Endothelial cell of umbilical vein (primary cell): Measurements from ENCODE around the gene PALM. TPM values are rescaled to one million over a fixed set of nuclear protein-coding genes. Genes with fewer than 3 reads are reported as not detected.

ENCODE experiments used
- BruUV-seq: library from RNA; stranded (reverse); fragments of 400-500 nt; replicated peaks from 2 replicates; lab custom pipeline; 2021; lab: Mats Ljungman, UMichigan
- CTCF ChIA-PET: fragments of 300-600, 350-600 bp; sonication (Branson Sonifier 250); formaldehyde crosslinking; loops from one replicate; lab custom pipeline; 2021; ENCODE audit warnings: antibody characterized with exemption, inconsistent platforms; lab: Charles Lee
- POLR2A ChIA-PET: fragments of 300-600, 350-600 bp; sonication (Branson Sonifier 250); formaldehyde crosslinking; loops from one replicate; lab custom pipeline; 2021; ENCODE audit warnings: antibody characterized with exemption, inconsistent platforms; lab: Charles Lee
- DNase-seq: peaks from one replicate; pipeline ENCODE4 v3.0.0-alpha.2; 2011; ENCODE audit warnings: low read depth, low spot score
- FAIRE-seq: peaks from 2 replicates; lab custom pipeline; 2011; peaks lifted over from hg19 to GRCh38; lab: Jason Lieb, UNC
- H2AFZ ChIP-seq: 2 replicates; pipeline ENCODE4 v1.6.0; 2012; ENCODE audit warnings: low read depth, low read length, control low read depth, inconsistent platforms
- H3K27ac ChIP-seq: 2 replicates; pipeline ENCODE4 v1.5.1; 2011; ENCODE audit warnings: low read depth, mild to moderate bottlenecking, control low read depth, low read length, moderate library complexity; ENCODE audit not compliant: insufficient read depth
- H3K27me3 ChIP-seq, 2 experiments: 2 replicates each; pipeline versions ENCODE4 v1.6.0 to v1.6.1; 2011; ENCODE audit warnings: low read length in 2 of 2, mixed read lengths in 1 of 2; ENCODE audit not compliant: control insufficient read depth in 2 of 2, insufficient read depth in 2 of 2
- H3K36me3 ChIP-seq, 2 experiments: 2 replicates in 1 of 2; 3 replicates in 1 of 2; pipeline ENCODE4 v1.5.1; 2011; ENCODE audit warnings: low read length in 2 of 2, mild to moderate bottlenecking in 1 of 2, moderate library complexity in 1 of 2; ENCODE audit not compliant: control insufficient read depth in 2 of 2, insufficient read depth in 2 of 2; ENCODE audit errors: extremely low read depth in 1 of 2
- H3K4me1 ChIP-seq: 3 replicates; pipeline ENCODE4 v1.5.1; 2011; ENCODE audit warnings: mild to moderate bottlenecking, low read length; ENCODE audit not compliant: control insufficient read depth, insufficient read depth; ENCODE audit errors: extremely low read depth
- H3K4me2 ChIP-seq: 2 replicates; pipeline ENCODE4 v1.6.1; 2011; ENCODE audit warnings: low read length, control low read depth, mixed read lengths; ENCODE audit not compliant: insufficient read depth
- H3K4me3 ChIP-seq, 3 experiments: fragments of 200-600 bp in 1 of 3; sonication (generic), shearing (Covaris generic) in 1 of 3; replicated peaks in 1 of 3; 2 replicates each; pipeline ENCODE4 v1.5.1; 2011 to 2016; ENCODE audit warnings: control low read depth in 3 of 3, low read length in 3 of 3, mild to moderate bottlenecking in 2 of 3, inconsistent platforms in 1 of 3, low read depth in 1 of 3, moderate library complexity in 1 of 3; ENCODE audit not compliant: insufficient read depth in 1 of 3
- H3K79me2 ChIP-seq: 2 replicates; pipeline ENCODE4 v1.6.0; 2012; ENCODE audit warnings: low read length, inconsistent platforms; ENCODE audit not compliant: control insufficient read depth, insufficient read depth
- H3K9ac ChIP-seq: replicated peaks from 2 replicates; pipeline ENCODE3; 2011; ENCODE audit warnings: low read length, control low read depth; ENCODE audit not compliant: insufficient read depth; ENCODE audit errors: extremely low read depth
- H3K9me1 ChIP-seq: replicated peaks from 3 replicates; pipeline ENCODE4 v1.6.0; 2011; ENCODE audit warnings: mild to moderate bottlenecking, low read length; ENCODE audit not compliant: control insufficient read depth, insufficient read depth; ENCODE audit errors: extremely low read depth
- H3K9me3 ChIP-seq: replicated peaks from 2 replicates; pipeline ENCODE4 v1.5.1; 2012; ENCODE audit warnings: low read length, inconsistent platforms; ENCODE audit not compliant: control insufficient read depth, insufficient read depth
- H4K20me1 ChIP-seq: replicated peaks from 2 replicates; pipeline ENCODE3; 2011; ENCODE audit warnings: mild to moderate bottlenecking, low read length; ENCODE audit not compliant: control insufficient read depth, insufficient read depth; ENCODE audit errors: extremely low read depth
- EZH2 ChIP-seq: IDR thresholded peaks from 2 replicates; pipeline ENCODE4 v1.6.1; 2012; ENCODE audit warnings: borderline replicate concordance, low read depth, mild to moderate bottlenecking, moderate library complexity, low read length, inconsistent platforms; ENCODE audit not compliant: severe bottlenecking
- FOS ChIP-seq: IDR thresholded peaks from 2 replicates; pipeline ENCODE4 v1.6.1; 2011; ENCODE audit warnings: mild to moderate bottlenecking, low read length, moderate library complexity, borderline replicate concordance; ENCODE audit not compliant: insufficient read depth
- GATA2 ChIP-seq: IDR thresholded peaks from 2 replicates; pipeline ENCODE4 v1.7.0; 2011; ENCODE audit warnings: low read depth, mild to moderate bottlenecking, moderate library complexity, mixed read lengths, low read length; ENCODE audit not compliant: insufficient read length, insufficient read depth
- JUN ChIP-seq: IDR thresholded peaks from 2 replicates; pipeline ENCODE4 v1.6.1; 2011; ENCODE audit warnings: borderline replicate concordance, low read depth; ENCODE audit not compliant: insufficient read length, insufficient read depth
- MAX ChIP-seq: IDR thresholded peaks from 2 replicates; pipeline ENCODE4 v1.6.1; 2011; ENCODE audit not compliant: insufficient read depth, insufficient read length
- MYC ChIP-seq: IDR thresholded peaks from one replicate; pipeline ENCODE4 v1.6.1; 2011; ENCODE audit warnings: mild to moderate bottlenecking, low read depth, low read length
- POLR2A ChIP-seq: IDR thresholded peaks from 2 replicates; pipeline ENCODE4 v1.6.1; 2012; ENCODE audit warnings: low read depth, mild to moderate bottlenecking, control low read depth, low read length
- POLR2AphosphoS5 ChIP-seq: IDR thresholded peaks from 2 replicates; pipeline ENCODE4 v1.6.1; 2012; ENCODE audit warnings: low read depth, mild to moderate bottlenecking, control low read depth, low read length, moderate library complexity; ENCODE audit not compliant: insufficient read depth
- dilution Hi-C: fragments of 300-500 bp; cut with MboI; formaldehyde crosslinking; loops from one replicate; pipeline ENCODE4 v1.15.0; 2019; ENCODE audit warnings: low sequenced_read_pairs; ENCODE audit not compliant: extremely low pct_ligation_motif_present
- intact Hi-C: fragments of 100-400 bp; cut with micrococcal nuclease; formaldehyde crosslinking; loops from one replicate; pipeline ENCODE4 v1.10.0; 2022
- polyA plus RNA-seq, 4 experiments: library from polyadenylated mRNA; depleted of rRNA in 3 of 4; stranded (reverse) in 3 of 4; unstranded in 1 of 4; fragments of >200 nt; gene quantifications; 2 replicates each; pipeline versions ENCODE4 v1.2.1 to v1.2.3, GENCODE V29; 2011 to 2012; ENCODE audit warnings: missing spikeins in 1 of 4
- total RNA-seq: library from RNA; stranded (reverse); gene quantifications from 2 replicates; pipeline ENCODE4 v1.2.3, GENCODE V29; 2021
- TF ChIP-seq, protein P1 (sequence below), 2 donors: IDR thresholded peaks; 1 replicate in 1 of 2; 2 replicates in 1 of 2; pipeline ENCODE4 v1.5.1; 2011; ENCODE audit warnings: low read length in 2 of 2, mild to moderate bottlenecking in 2 of 2, moderate library complexity in 2 of 2, control low read depth in 1 of 2, inconsistent platforms in 1 of 2, low read depth in 1 of 2; ENCODE audit not compliant: insufficient read depth in 1 of 2; ENCODE audit errors: extremely low read depth in 1 of 2

PALM gene
- total and polyA plus RNA-seq, 2 donors (not counting 3 experiments of a cell fraction or from before 2014, with no cell fraction given) = 3.9 to 31.8 TPM

DNA sequence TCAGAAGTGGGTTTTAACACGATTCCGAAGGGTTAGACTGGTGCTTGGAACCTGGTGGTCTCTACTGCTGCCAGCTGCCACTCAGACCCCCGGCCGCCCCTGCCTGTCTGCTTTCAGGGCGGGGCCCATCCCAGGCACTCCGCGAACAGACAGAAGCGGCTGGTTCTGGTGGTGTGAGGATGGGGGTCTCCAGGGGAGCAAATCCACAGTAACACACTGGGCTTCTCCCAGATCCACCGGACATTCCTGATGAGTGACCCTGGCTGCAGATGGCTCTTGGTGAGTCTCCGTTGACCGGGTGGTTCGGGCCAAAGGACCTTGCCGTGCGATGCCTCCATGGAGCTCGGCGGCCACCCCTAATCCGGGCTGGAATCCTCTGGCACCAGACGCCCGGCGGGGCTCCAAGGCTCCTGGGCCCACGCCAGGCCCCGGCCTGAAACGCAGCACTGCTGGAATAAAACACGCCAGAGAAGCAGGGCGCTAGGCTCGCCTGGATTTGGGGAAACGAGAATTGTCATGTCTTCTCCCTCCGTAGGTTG is 86.4 kb downstream of the PALM start:
- Histone ChIP-seq H3K27ac (no peak overlapping the region), H3K9ac (no peak overlapping the region), H3K79me2 (peaks cover 24% of the 10 kb centered on the region), H3K4me1 (peaks cover 21% of the 10 kb centered on the region), H3K9me1 (no peaks in the 10 kb centered on the region), H4K20me1 (no peaks in the 10 kb centered on the region), H3K9me3 (no peaks in the 10 kb centered on the region), H2AFZ (no peak overlapping the region), H3K27me3 (no peaks in the 10 kb centered on the region), H3K36me3 (peaks cover 0 to 10% of the 10 kb centered on the region in 2 experiments), H3K4me3 (no peak overlapping the region), H3K4me2 (no peak overlapping the region)
- ChIA-PET CTCF (no interaction called here), POLR2A (no interaction called here)
- intact Hi-C loops = loop anchor here (10.0 kb wide), 1 partner anchor 450 kb away; the partner anchor contains the start of genes ATP5F1D and MIDN
- FAIRE-seq (no peak), DNase-seq (no peak)
- TF ChIP-seq, protein P1, sequence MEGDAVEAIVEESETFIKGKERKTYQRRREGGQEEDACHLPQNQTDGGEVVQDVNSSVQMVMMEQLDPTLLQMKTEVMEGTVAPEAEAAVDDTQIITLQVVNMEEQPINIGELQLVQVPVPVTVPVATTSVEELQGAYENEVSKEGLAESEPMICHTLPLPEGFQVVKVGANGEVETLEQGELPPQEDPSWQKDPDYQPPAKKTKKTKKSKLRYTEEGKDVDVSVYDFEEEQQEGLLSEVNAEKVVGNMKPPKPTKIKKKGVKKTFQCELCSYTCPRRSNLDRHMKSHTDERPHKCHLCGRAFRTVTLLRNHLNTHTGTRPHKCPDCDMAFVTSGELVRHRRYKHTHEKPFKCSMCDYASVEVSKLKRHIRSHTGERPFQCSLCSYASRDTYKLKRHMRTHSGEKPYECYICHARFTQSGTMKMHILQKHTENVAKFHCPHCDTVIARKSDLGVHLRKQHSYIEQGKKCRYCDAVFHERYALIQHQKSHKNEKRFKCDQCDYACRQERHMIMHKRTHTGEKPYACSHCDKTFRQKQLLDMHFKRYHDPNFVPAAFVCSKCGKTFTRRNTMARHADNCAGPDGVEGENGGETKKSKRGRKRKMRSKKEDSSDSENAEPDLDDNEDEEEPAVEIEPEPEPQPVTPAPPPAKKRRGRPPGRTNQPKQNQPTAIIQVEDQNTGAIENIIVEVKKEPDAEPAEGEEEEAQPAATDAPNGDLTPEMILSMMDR (IDR thresholded peaks at IDR 0.05; ENCODE audit: extremely low read depth in 1 of 2, insufficient read depth in 1 of 2, low read depth in 1 of 2, low read length in 2 of 2) = no peak
- no peak for TF ChIP-seq GATA2
- no peak for TF ChIP-seq POLR2AphosphoS5
- TF ChIP-seq JUN = no peak
- TF ChIP-seq MYC = no peak
- TF ChIP-seq POLR2A = no peak
- no peak for TF ChIP-seq MAX
- TF ChIP-seq EZH2 = no peak
- TF ChIP-seq FOS = no peak
- BruUV-seq = no TSS peak
- dilution Hi-C loops = no loop called here
